Testis (tissue), 2 donors: ENCODE measurements around the gene POR.

Experiments
- POLR2A ChIP-seq: fragments of 450-650 bp; IDR thresholded peaks from one replicate; pipeline ENCODE4 v1.6.1; 2017; ENCODE audit warnings: antibody characterized with exemption, mild to moderate bottlenecking, moderate library complexity
- TF ChIP-seq, protein P1 (sequence below), 3 experiments: fragments of 450-650 bp in 2 of 3; fragments of 200-600 bp in 1 of 3; sonication (generic) in 1 of 3; IDR thresholded peaks; one replicate each; pipeline ENCODE4 v1.5.1; 2016 to 2019; ENCODE audit warnings: antibody characterized with exemption in 3 of 3, mild to moderate bottlenecking in 2 of 3, moderate library complexity in 1 of 3

DNA sequence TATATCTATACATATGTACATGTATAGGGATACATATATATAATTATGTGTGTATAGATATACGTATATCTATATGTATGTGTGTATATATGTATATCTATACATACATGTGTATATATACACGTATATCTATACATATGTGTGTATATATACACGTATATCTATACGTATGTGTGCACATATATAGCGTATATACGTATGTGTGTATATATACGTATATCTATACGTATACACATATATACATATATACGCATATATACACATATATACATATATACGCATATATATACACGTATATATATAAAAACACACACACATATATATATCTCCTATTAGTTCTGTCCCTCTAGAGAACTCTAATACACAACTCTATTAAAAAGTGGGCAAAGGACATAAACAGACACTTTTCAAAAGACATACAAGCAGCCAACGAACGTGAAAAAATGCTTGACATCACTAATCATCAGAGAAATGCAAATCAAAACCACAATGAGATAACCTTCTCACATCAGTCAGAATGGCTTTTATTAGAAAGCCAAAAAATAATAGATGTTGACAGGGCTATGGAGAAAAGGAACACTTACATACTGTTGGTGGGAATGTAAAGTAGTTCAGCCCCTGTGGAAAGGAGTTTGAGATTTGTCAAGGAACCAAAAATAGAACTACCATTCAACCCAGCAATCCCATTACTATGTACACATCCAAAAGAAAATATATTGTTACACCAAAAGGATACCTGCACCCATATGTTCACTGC is 101.4 kb downstream of the POR start:
- no peak for TF ChIP-seq POLR2A
- TF ChIP-seq, protein P1, sequence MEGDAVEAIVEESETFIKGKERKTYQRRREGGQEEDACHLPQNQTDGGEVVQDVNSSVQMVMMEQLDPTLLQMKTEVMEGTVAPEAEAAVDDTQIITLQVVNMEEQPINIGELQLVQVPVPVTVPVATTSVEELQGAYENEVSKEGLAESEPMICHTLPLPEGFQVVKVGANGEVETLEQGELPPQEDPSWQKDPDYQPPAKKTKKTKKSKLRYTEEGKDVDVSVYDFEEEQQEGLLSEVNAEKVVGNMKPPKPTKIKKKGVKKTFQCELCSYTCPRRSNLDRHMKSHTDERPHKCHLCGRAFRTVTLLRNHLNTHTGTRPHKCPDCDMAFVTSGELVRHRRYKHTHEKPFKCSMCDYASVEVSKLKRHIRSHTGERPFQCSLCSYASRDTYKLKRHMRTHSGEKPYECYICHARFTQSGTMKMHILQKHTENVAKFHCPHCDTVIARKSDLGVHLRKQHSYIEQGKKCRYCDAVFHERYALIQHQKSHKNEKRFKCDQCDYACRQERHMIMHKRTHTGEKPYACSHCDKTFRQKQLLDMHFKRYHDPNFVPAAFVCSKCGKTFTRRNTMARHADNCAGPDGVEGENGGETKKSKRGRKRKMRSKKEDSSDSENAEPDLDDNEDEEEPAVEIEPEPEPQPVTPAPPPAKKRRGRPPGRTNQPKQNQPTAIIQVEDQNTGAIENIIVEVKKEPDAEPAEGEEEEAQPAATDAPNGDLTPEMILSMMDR (IDR thresholded peaks at IDR 0.05): no peak
